GM21447 (cell line): ENCODE results near the gene HDAC11.
"Not testable (repeated sequence)": the region's sequence is repeated elsewhere in the genome, so short reads cannot be mapped to it uniquely, and the experiment has no call there.

Experiments
- ATAC-seq: cut with Tn5 transposase; IDR thresholded peaks from one replicate; pipeline ENCODE4 v1.9.1; 2021; ENCODE audit not compliant: unreplicated experiment

The HDAC11 gene

GRCh38 chr3:13492976-13493866, 13.1 kb downstream of the HDAC11 start:
- ATAC-seq, result no peak

- no peak for ATAC-seq
These were observed 13.8 kb downstream of the HDAC11 start for GRCh38 chr3:13493867-13494441.

GRCh38 chr3:13494463-13495350, 14.6 kb downstream of the HDAC11 start:
- no peak for ATAC-seq

GRCh38 chr3:13495351-13495813, 15.3 kb downstream of the HDAC11 start:
- ATAC-seq, result no peak

GRCh38 chr3:13495921-13496723, 16.0 kb downstream of the HDAC11 start:
- peak; percentile 76 for ATAC-seq

GRCh38 chr3:13496879-13497278, 16.8 kb downstream of the HDAC11 start:
- ATAC-seq, result no peak

GRCh38 chr3:13497386-13497785, 17.3 kb downstream of the HDAC11 start:
- ATAC-seq, result no peak

- no peak for ATAC-seq
These were observed 18.4 kb downstream of the HDAC11 start for GRCh38 chr3:13498354-13499060.

- ATAC-seq, result not testable (repeated sequence)
These were observed 19.1 kb downstream of the HDAC11 start for GRCh38 chr3:13499246-13499645.

- ATAC-seq, result no peak
These were observed 20.2 kb downstream of the HDAC11 start for GRCh38 chr3:13500133-13500885.

- ATAC-seq, result no peak
These were observed 20.9 kb downstream of the HDAC11 start for GRCh38 chr3:13501056-13501455.

- ATAC-seq, result no peak
These were observed 21.4 kb downstream of the HDAC11 start for GRCh38 chr3:13501521-13501920.

GRCh38 chr3:13501958-13502790, 22.1 kb downstream of the HDAC11 start:
- no peak for ATAC-seq

- ATAC-seq, result no peak
These were observed 22.6 kb downstream of the HDAC11 start for GRCh38 chr3:13502791-13503060.

GRCh38 chr3:13504161-13504831, 24.2 kb downstream of the HDAC11 start:
- no peak for ATAC-seq

- ATAC-seq, result no peak
These were observed 25.3 kb downstream of the HDAC11 start for GRCh38 chr3:13505147-13506130.

- ATAC-seq, result no peak
These were observed 26.1 kb downstream of the HDAC11 start for GRCh38 chr3:13506239-13506638.
